GM12872 (cell line): Measurements from ENCODE around the gene ABRACL.

ENCODE experiments used
- TF ChIP-seq, protein P1 (sequence below): IDR thresholded peaks from 3 replicates; pipeline ENCODE4 v1.5.1; 2011; ENCODE audit warnings: low read depth, mild to moderate bottlenecking, low read length, moderate library complexity; ENCODE audit not compliant: insufficient read depth

Gene ABRACL

DNA sequence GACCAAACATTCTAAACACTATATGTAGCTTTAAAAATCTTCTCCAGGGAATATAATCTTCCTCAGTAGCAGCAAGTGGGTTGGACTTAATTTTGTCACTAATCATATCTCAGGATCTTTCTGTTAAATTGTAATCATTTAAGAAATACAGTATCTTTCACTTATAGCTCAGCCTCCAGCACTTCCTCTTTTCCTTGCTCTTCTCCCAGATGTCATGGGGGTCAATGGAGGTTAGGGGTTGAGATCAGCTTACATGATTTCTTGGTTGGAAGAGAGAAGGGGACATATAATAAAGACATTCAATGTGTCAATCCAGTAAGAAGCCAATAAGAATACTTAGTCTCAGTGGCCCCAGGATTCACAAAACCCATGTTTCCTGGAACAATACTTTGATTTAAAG is 24.8 kb upstream of the ABRACL start:
- TF ChIP-seq, protein P1, sequence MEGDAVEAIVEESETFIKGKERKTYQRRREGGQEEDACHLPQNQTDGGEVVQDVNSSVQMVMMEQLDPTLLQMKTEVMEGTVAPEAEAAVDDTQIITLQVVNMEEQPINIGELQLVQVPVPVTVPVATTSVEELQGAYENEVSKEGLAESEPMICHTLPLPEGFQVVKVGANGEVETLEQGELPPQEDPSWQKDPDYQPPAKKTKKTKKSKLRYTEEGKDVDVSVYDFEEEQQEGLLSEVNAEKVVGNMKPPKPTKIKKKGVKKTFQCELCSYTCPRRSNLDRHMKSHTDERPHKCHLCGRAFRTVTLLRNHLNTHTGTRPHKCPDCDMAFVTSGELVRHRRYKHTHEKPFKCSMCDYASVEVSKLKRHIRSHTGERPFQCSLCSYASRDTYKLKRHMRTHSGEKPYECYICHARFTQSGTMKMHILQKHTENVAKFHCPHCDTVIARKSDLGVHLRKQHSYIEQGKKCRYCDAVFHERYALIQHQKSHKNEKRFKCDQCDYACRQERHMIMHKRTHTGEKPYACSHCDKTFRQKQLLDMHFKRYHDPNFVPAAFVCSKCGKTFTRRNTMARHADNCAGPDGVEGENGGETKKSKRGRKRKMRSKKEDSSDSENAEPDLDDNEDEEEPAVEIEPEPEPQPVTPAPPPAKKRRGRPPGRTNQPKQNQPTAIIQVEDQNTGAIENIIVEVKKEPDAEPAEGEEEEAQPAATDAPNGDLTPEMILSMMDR = no peak

DNA sequence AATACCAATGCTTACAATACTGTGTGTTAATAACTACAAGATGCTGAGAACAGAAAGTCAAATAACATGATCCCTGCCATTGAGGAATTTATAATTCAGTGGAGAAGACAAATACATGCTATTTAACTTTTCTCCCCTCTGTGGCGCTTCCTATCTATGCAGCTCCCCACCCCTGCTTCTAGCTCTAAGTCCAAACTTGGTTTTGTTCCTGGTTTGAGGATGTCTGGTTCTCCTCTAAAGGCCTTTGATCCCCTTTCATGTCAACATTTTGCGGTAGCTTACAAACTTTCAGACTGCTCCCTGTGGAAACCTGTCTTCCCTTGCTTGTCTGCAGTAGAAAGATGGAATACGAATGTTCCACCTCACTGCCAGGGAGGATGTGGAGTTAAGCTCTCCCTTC is 22.1 kb upstream of the ABRACL start:
- TF ChIP-seq, protein P1 = no peak

DNA sequence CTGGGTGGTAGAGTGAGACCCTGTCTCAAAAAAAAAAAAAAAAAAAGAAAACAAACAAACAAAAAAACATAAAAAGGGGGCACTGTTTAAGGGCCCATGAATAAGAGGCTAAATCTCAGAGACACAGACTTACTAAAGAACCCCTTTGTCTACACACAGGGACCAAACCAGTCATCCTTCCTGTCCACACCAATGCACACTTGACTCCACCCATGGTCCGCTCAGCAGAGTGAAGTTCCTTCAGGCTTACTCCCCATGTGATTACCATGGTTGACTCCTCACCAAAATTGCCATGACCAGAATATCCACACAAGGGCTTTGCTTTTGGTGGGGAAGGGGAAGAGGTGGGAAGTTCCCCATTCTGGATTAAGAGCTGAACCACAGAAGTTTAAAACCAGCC is 21.1 kb upstream of the ABRACL start:
- TF ChIP-seq, protein P1 = no peak

GRCh38 chr6:139008117-139008516 is 20.4 kb upstream of the ABRACL start:
- TF ChIP-seq, protein P1 = no peak

GRCh38 chr6:139010674-139011073 is 17.9 kb upstream of the ABRACL start:
- TF ChIP-seq, protein P1 = no peak

- TF ChIP-seq, protein P1 = no peak
Measured at GRCh38 chr6:139011980-139012379, 16.6 kb upstream of the ABRACL start.

- TF ChIP-seq, protein P1 = no peak
Measured at GRCh38 chr6:139013185-139013800, 15.3 kb upstream of the ABRACL start.
